Heart right ventricle (tissue), 16 donors: Measurements from ENCODE around the gene LMO1. TPM values are rescaled to one million over a fixed set of nuclear protein-coding genes. Genes with fewer than 3 reads are reported as not detected.

ENCODE experiments used
- ATAC-seq, 8 donors: fragments of 200-7000 bp; cut with Tn5 transposase; one replicate each; pipeline ENCODE4 v1.9.1; 2020; ENCODE audit warnings: mild to moderate bottlenecking in 8 of 8, moderate library complexity in 8 of 8, moderate number of reproducible peaks in 1 of 8
- DNase-seq, 2 donors: peaks; one replicate each; pipeline ENCODE4 v3.0.0-alpha.2; 2020
- H3K27ac ChIP-seq, 10 donors: fragments of 200-600 bp; sonication (generic) in 2 of 10; one replicate each; pipeline versions ENCODE4 v1.5.0 to v1.8.0; 2020 to 2022; ENCODE audit warnings: mild to moderate bottlenecking in 3 of 10
- H3K27me3 ChIP-seq, 7 donors: fragments of 200-600 bp; one replicate each; pipeline ENCODE4 v1.8.0; 2021 to 2022; ENCODE audit warnings: mild to moderate bottlenecking in 2 of 7
- H3K36me3 ChIP-seq, 9 donors: fragments of 200-600 bp; sonication (generic) in 1 of 9; one replicate each; pipeline versions ENCODE4 v1.5.0 to v1.8.0; 2020 to 2022; ENCODE audit warnings: mild to moderate bottlenecking in 2 of 9
- H3K4me1 ChIP-seq, 9 donors: fragments of 200-600 bp; sonication (generic) in 1 of 9; one replicate each; pipeline versions ENCODE4 v1.5.0 to v1.8.0; 2020 to 2022; ENCODE audit warnings: mild to moderate bottlenecking in 4 of 9
- H3K4me3 ChIP-seq, 10 donors: fragments of 200-600 bp; sonication (generic) in 2 of 10; one replicate each; pipeline versions ENCODE4 v1.5.0 to v1.8.0; 2020 to 2022; ENCODE audit warnings: mild to moderate bottlenecking in 7 of 10, moderate library complexity in 2 of 10
- H3K9me3 ChIP-seq, 11 donors: fragments of 200-600 bp in 10 of 11; sonication (generic) in 2 of 11; one replicate each; pipeline versions ENCODE4 v1.5.0 to v1.8.0; 2013 to 2022; ENCODE audit warnings: mild to moderate bottlenecking in 2 of 11, control low read depth in 1 of 11, moderate library complexity in 1 of 11
- WGBS, 2 donors: extraction: QIAGEN DNeasy Blood & Tissue Kit; methylation state at CpG; one replicate each; pipeline ENCODE4 v1.1.7; 2013; ENCODE audit warnings: inconsistent platforms in 1 of 2; 5-methylcytosine and 5-hydroxymethylcytosine counted together
- intact Hi-C, 10 donors: fragments of 100-400 bp; cut with DNase I; formaldehyde crosslinking; loops; one replicate each; pipeline versions ENCODE4 v1.11.1 to v1.14.2; 2022
- polyA plus RNA-seq, 2 donors: library from polyadenylated mRNA; stranded (reverse); fragments of 200-250 nt; gene quantifications; one replicate each; pipeline ENCODE4 v1.2.3, GENCODE V29; 2013
- total RNA-seq, 10 donors: library from RNA; stranded (reverse); fragmentation: NEBNext Ultra II Directional in 3 of 10; extraction: Animal tissue kit (Norgen Biotek cat#: 25700) in 3 of 10; gene quantifications; one replicate each; pipeline versions ENCODE4 v1.2.1 to v1.2.4, GENCODE V29; 2021 to 2023
- TF ChIP-seq, protein P1 (sequence below), 9 donors: fragments of 200-600 bp; sonication (generic) in 2 of 9; IDR thresholded peaks; one replicate each; pipeline versions ENCODE4 v1.5.0 to v1.8.0; 2021 to 2022; ENCODE audit warnings: antibody characterized with exemption in 9 of 9, mild to moderate bottlenecking in 5 of 9, moderate library complexity in 1 of 9
- donor health status: Arrhythmogenic right ventricular cardiomyopathy.
- donor health status: ischemic (EF 13 %, LVEDD 7.1; RV severe dilation, severe dysfunction).
- donor health status: healthy with polysubstance abuse.
- donor health status: DM: no; HTN: yes; CAD: no.
- donor health status: DM: no; HTN: no; CAD: no.
- donor health status: ischemic (EF 25% LVEDD 6.9; RV normal size, moderate dysfunction).
- donor health status: ischemic (EF 25% LVEDD 5.7; RV mildly dilated, moderate dysfunction).
- donor health status: healthy.
- donor health status: DM: yes; HTN: yes; CAD: no.
- donor health status: Ischemic cardiomyopathy.
- donor health status: ischemic (EF 35%, LVEDD 5.7; RV mildly dilated, moderate dysfunction).
- donor health status: nonischemic (EF 11% LVEDD 7.7; RV severe dilation, severe dysfunction).
- donor health status: DM: yes; HTN: yes; CAD: no.
- donor health status: PGD.
- donor health status: ischemic (EF 29% LVEDD 5.4; RV normal size, mild dysfunction).
- donor health status: nonischemic (EF 23%, LVEDD 6.1; RV moderate dilation, normal function).

Gene LMO1
- total and polyA plus RNA-seq, 12 donors: 0.55 to 6.6 (median 2.4) TPM

GRCh38 chr11:8294251-8294935, 30.7 kb upstream of the LMO1 start:
- no peak for DNase-seq
- H3K36me3 ChIP-seq: no peaks in the 10 kb centered on the region
- 84 to 89% methylated on average over 8 of the region's 8 CpGs for WGBS, 2 donors

GRCh38 chr11:8293171-8293570, 29.5 kb upstream of the LMO1 start:
- Histone ChIP-seq H3K36me3 (no peaks in the 10 kb centered on the region), H3K27ac (no peak overlapping the region), H3K4me1 (peaks cover 0 to 31% (median 12%) of the 10 kb centered on the region in 9 donors), H3K9me3 (no peaks in the 10 kb centered on the region), H3K27me3 (peaks cover 0 to 11% (median 0%) of the 10 kb centered on the region in 7 donors), H3K4me3 (no peak overlapping the region)
- DNase-seq (no peak), ATAC-seq (no peak)
- intact Hi-C loops: no loop called here
- 91 to 92% methylated on average over 7 of the region's 7 CpGs for WGBS, 2 donors
- TF ChIP-seq, protein P1, sequence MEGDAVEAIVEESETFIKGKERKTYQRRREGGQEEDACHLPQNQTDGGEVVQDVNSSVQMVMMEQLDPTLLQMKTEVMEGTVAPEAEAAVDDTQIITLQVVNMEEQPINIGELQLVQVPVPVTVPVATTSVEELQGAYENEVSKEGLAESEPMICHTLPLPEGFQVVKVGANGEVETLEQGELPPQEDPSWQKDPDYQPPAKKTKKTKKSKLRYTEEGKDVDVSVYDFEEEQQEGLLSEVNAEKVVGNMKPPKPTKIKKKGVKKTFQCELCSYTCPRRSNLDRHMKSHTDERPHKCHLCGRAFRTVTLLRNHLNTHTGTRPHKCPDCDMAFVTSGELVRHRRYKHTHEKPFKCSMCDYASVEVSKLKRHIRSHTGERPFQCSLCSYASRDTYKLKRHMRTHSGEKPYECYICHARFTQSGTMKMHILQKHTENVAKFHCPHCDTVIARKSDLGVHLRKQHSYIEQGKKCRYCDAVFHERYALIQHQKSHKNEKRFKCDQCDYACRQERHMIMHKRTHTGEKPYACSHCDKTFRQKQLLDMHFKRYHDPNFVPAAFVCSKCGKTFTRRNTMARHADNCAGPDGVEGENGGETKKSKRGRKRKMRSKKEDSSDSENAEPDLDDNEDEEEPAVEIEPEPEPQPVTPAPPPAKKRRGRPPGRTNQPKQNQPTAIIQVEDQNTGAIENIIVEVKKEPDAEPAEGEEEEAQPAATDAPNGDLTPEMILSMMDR (IDR thresholded peaks at IDR 0.05): no peak

More at GRCh38 chr11:8294251-8294935, 30.7 kb upstream of the LMO1 start:
- intact Hi-C loops: no loop called here
- Histone ChIP-seq H3K4me3 (no peak overlapping the region), H3K27ac (no peak overlapping the region), H3K27me3 (peaks cover 0 to 11% (median 0%) of the 10 kb centered on the region in 7 donors), H3K9me3 (no peaks in the 10 kb centered on the region), H3K4me1 (peaks cover 0 to 25% (median 7%) of the 10 kb centered on the region in 9 donors)
- ATAC-seq: no peak
- TF ChIP-seq, protein P1 (IDR thresholded peaks at IDR 0.05): no peak

DNA sequence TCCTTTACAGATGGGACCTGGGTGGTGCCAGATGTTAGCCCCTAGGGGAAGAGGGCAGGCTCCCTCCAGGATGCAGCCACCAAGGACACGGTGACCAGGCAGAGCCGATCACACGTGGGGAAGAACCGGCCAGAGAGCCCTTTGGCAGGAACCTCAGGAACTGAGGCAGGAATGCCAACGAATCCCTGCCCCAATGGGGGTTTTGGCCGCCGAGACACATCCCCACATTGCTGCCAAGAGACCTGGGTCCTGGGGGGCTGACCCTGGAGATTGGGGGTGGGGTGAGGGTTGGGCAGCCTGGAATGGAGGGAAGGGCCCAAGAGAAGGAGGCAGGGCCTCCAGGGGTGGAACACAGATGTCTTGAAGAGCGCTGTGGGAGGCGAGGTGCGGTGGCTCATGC, 28.7 kb upstream of the LMO1 start:
- TF ChIP-seq, protein P1 (IDR thresholded peaks at IDR 0.05): no peak
- DNase-seq: no peak
- peaks cover 0 to 31% (median 12%) of the 10 kb centered on the region in 9 donors for H3K4me1 ChIP-seq
- H3K4me3 ChIP-seq: no peak overlapping the region
- no peaks in the 10 kb centered on the region for H3K36me3 ChIP-seq
- no peaks in the 10 kb centered on the region for H3K9me3 ChIP-seq
- no peak for ATAC-seq
- 94% methylated on average over 10 of the region's 10 CpGs for WGBS, 2 donors
- intact Hi-C loops: no loop called here
- no peak overlapping the region for H3K27ac ChIP-seq
- H3K27me3 ChIP-seq: peaks cover 0 to 11% (median 0%) of the 10 kb centered on the region in 7 donors

- Histone ChIP-seq H3K36me3 (no peaks in the 10 kb centered on the region), H3K27ac (no peak overlapping the region), H3K4me3 (no peak overlapping the region), H3K9me3 (no peaks in the 10 kb centered on the region), H3K27me3 (peaks cover 0 to 11% (median 0%) of the 10 kb centered on the region in 7 donors), H3K4me1 (peaks cover 0 to 28% (median 12%) of the 10 kb centered on the region in 9 donors)
- TF ChIP-seq, protein P1 (IDR thresholded peaks at IDR 0.05): no peak
- no peak for ATAC-seq
- DNase-seq: no peak
- 91 to 92% methylated on average over 11 of the region's 11 CpGs for WGBS, 2 donors
- intact Hi-C loops: no loop called here
Measured at GRCh38 chr11:8291421-8292350, 28.0 kb upstream of the LMO1 start.
